OCI-LY1 (cell line): Measurements from ENCODE around the gene QPCT.

ENCODE experiments used
- H2AFZ ChIP-seq: fragments of 200-600 bp; sonication (generic), shearing (Covaris generic); 2 replicates; pipeline ENCODE4 v1.6.0; 2014; ENCODE audit warnings: antibody characterized with exemption, mild to moderate bottlenecking, low read length
- H3F3A ChIP-seq: fragments of 200-600 bp; sonication (generic), shearing (Covaris generic); 2 replicates; pipeline ENCODE4 v1.6.0; 2014; ENCODE audit warnings: mild to moderate bottlenecking, antibody characterized with exemption, low read length, moderate library complexity; ENCODE audit not compliant: insufficient read depth
- H3K27ac ChIP-seq: fragments of 200-600 bp; sonication (generic); 2 replicates; pipeline ENCODE4 v1.5.1; 2014; ENCODE audit warnings: low read length, mixed run types, mild to moderate bottlenecking, low read depth; ENCODE audit not compliant: poor library complexity, severe bottlenecking
- H3K27me3 ChIP-seq: fragments of 200-600 bp; sonication (generic); 2 replicates; pipeline ENCODE4 v1.6.0; 2014; ENCODE audit warnings: antibody characterized with exemption, mild to moderate bottlenecking, low read length, moderate library complexity; ENCODE audit not compliant: insufficient read depth
- H3K36me3 ChIP-seq: fragments of 200-600 bp; sonication (generic); 2 replicates; pipeline ENCODE4 v1.6.1; 2014; ENCODE audit warnings: mild to moderate bottlenecking, antibody characterized with exemption, low read length, moderate library complexity, mixed read lengths; ENCODE audit not compliant: insufficient read depth
- H3K4me1 ChIP-seq: fragments of 200-600 bp; sonication (generic); 2 replicates; pipeline ENCODE4 v1.5.1; 2014; ENCODE audit warnings: mild to moderate bottlenecking, low read length, moderate library complexity; ENCODE audit not compliant: insufficient read depth, severe bottlenecking
- H3K4me2 ChIP-seq: fragments of 200-600 bp; sonication (generic), shearing (Covaris generic); 2 replicates; pipeline ENCODE4 v1.6.1; 2014; ENCODE audit warnings: low read length
- H3K4me3 ChIP-seq: fragments of 200-600 bp; sonication (generic); 2 replicates; pipeline ENCODE4 v1.5.1; 2014; ENCODE audit warnings: low read length, low read depth, mild to moderate bottlenecking, mixed read lengths; ENCODE audit not compliant: poor library complexity, severe bottlenecking
- H3K79me2 ChIP-seq: fragments of 200-600 bp; shearing (Covaris generic); 2 replicates; pipeline ENCODE4 v1.6.1; 2016; ENCODE audit warnings: mixed run types, low read length, mixed read lengths; ENCODE audit not compliant: insufficient read depth
- H3K9ac ChIP-seq: fragments of 200-600 bp; sonication (generic), shearing (Covaris generic); 2 replicates; pipeline ENCODE4 v1.6.1; 2014; ENCODE audit warnings: mild to moderate bottlenecking, low read length, mixed read lengths
- H3K9me2 ChIP-seq: fragments of 200-600 bp; sonication (generic), shearing (Covaris generic); 2 replicates; pipeline ENCODE4 v1.6.1; 2014; ENCODE audit warnings: low read depth, mild to moderate bottlenecking, low read length, mixed read lengths
- H3K9me3 ChIP-seq: fragments of 200-600 bp; shearing (Covaris generic); 2 replicates; pipeline ENCODE4 v1.6.1; 2014; ENCODE audit warnings: low read length, mixed read lengths
- H4K20me1 ChIP-seq: fragments of 200-600 bp; sonication (generic), shearing (Covaris generic); 2 replicates; pipeline ENCODE4 v1.6.0; 2016; ENCODE audit warnings: mild to moderate bottlenecking, low read length; ENCODE audit not compliant: insufficient read depth
- CTCF ChIP-seq: fragments of 200-600 bp; sonication (generic), shearing (Covaris generic); IDR thresholded peaks from 2 replicates; pipeline ENCODE4 v1.5.1; 2017; ENCODE audit warnings: mild to moderate bottlenecking, antibody characterized with exemption, low read length, moderate library complexity, mixed read lengths
- EZH2 ChIP-seq: fragments of 200-600 bp; sonication (generic), shearing (Covaris generic); IDR thresholded peaks from 2 replicates; pipeline ENCODE4 v1.8.0; 2017; ENCODE audit warnings: borderline replicate concordance, mixed run types, mild to moderate bottlenecking, antibody characterized with exemption, low read length, moderate library complexity, mixed read lengths

Gene QPCT

GRCh38 chr2:37398990-37399389 lies 54.6 kb downstream of the QPCT start:
- Histone ChIP-seq H3K9me2 (no peaks in the 10 kb centered on the region), H2AFZ (no peak overlapping the region), H3F3A (no peaks in the 10 kb centered on the region), H3K4me2 (no peak overlapping the region), H3K36me3 (no peaks in the 10 kb centered on the region), H3K27me3 (no peaks in the 10 kb centered on the region), H3K9me3 (no peaks in the 10 kb centered on the region), H3K4me3 (no peak overlapping the region), H3K9ac (no peak overlapping the region), H3K4me1 (peaks cover 2% of the 10 kb centered on the region), H3K79me2 (no peaks in the 10 kb centered on the region), H3K27ac (no peak overlapping the region), H4K20me1 (no peaks in the 10 kb centered on the region)
- TF ChIP-seq CTCF (no peak), EZH2 (no peak)

GRCh38 chr2:37400041-37400440 lies 55.6 kb downstream of the QPCT start:
- no peaks in the 10 kb centered on the region for H3K27me3 ChIP-seq
- H3K4me2 ChIP-seq = no peak overlapping the region
- H3K9ac ChIP-seq = no peak overlapping the region
- H3K27ac ChIP-seq = no peak overlapping the region
- TF ChIP-seq EZH2 (no peak), CTCF (no peak)
- no peaks in the 10 kb centered on the region for H3K9me3 ChIP-seq
- H3K36me3 ChIP-seq = no peaks in the 10 kb centered on the region
- no peaks in the 10 kb centered on the region for H3K9me2 ChIP-seq
- H3K4me1 ChIP-seq = no peaks in the 10 kb centered on the region
- no peaks in the 10 kb centered on the region for H3K79me2 ChIP-seq
- no peak overlapping the region for H2AFZ ChIP-seq
- H3K4me3 ChIP-seq = no peak overlapping the region
- no peaks in the 10 kb centered on the region for H3F3A ChIP-seq
- H4K20me1 ChIP-seq = no peaks in the 10 kb centered on the region

- H3K9ac ChIP-seq = no peak overlapping the region
- H3K79me2 ChIP-seq = no peaks in the 10 kb centered on the region
- no peak overlapping the region for H3K4me3 ChIP-seq
- H4K20me1 ChIP-seq = no peaks in the 10 kb centered on the region
- no peaks in the 10 kb centered on the region for H3F3A ChIP-seq
- H3K9me2 ChIP-seq = no peaks in the 10 kb centered on the region
- H3K36me3 ChIP-seq = no peaks in the 10 kb centered on the region
- TF ChIP-seq EZH2 = no peak
- no peak for TF ChIP-seq CTCF
- H3K9me3 ChIP-seq = no peaks in the 10 kb centered on the region
- no peak overlapping the region for H3K27ac ChIP-seq
- no peak overlapping the region for H2AFZ ChIP-seq
- no peaks in the 10 kb centered on the region for H3K27me3 ChIP-seq
- H3K4me2 ChIP-seq = no peak overlapping the region
- no peaks in the 10 kb centered on the region for H3K4me1 ChIP-seq
These were observed 58.2 kb downstream of the QPCT start for GRCh38 chr2:37402636-37403035.
